Bronchial epithelial cell (primary cell): ENCODE data around the gene GPR135. TPM values are rescaled to one million over a fixed set of nuclear protein-coding genes. Genes with fewer than 3 reads are reported as not detected.

Source experiments
- DNase-seq: peaks from one replicate; pipeline ENCODE4 v3.0.0-alpha.2; 2010; ENCODE audit warnings: low read depth
- FAIRE-seq: peaks from 2 replicates; lab custom pipeline; 2011; peaks lifted over from hg19 to GRCh38; lab: Jason Lieb, UNC
- H3K27me3 ChIP-seq: 2 replicates; pipeline ENCODE4 v1.5.1; 2011; ENCODE audit warnings: low read length; ENCODE audit not compliant: control insufficient read depth, insufficient read depth
- H3K36me3 ChIP-seq: 2 replicates; pipeline ENCODE4 v1.5.1; 2011; ENCODE audit warnings: low read length; ENCODE audit not compliant: control insufficient read depth, insufficient read depth
- H3K4me3 ChIP-seq: 2 replicates; pipeline ENCODE4 v1.5.1; 2011; ENCODE audit warnings: mild to moderate bottlenecking, low read depth, low read length, control low read depth
- total RNA-seq: library from RNA; depleted of rRNA; stranded (reverse); fragments of >200 nt; gene quantifications from 2 replicates; pipeline ENCODE4 v1.2.1, GENCODE V29; 2014
- TF ChIP-seq, protein P1 (sequence below): IDR thresholded peaks from 2 replicates; pipeline ENCODE4 v1.5.1; 2011; ENCODE audit warnings: mild to moderate bottlenecking, moderate library complexity, low read length, control low read depth, inconsistent platforms; ENCODE audit not compliant: insufficient read depth, severe bottlenecking

GPR135 gene
- total RNA-seq, 1 donor from 2014 or later: 0.26 TPM

- FAIRE-seq (no peak), DNase-seq (no peak)
- H3K27me3 ChIP-seq: no peaks in the 10 kb centered on the region
- TF ChIP-seq, protein P1, sequence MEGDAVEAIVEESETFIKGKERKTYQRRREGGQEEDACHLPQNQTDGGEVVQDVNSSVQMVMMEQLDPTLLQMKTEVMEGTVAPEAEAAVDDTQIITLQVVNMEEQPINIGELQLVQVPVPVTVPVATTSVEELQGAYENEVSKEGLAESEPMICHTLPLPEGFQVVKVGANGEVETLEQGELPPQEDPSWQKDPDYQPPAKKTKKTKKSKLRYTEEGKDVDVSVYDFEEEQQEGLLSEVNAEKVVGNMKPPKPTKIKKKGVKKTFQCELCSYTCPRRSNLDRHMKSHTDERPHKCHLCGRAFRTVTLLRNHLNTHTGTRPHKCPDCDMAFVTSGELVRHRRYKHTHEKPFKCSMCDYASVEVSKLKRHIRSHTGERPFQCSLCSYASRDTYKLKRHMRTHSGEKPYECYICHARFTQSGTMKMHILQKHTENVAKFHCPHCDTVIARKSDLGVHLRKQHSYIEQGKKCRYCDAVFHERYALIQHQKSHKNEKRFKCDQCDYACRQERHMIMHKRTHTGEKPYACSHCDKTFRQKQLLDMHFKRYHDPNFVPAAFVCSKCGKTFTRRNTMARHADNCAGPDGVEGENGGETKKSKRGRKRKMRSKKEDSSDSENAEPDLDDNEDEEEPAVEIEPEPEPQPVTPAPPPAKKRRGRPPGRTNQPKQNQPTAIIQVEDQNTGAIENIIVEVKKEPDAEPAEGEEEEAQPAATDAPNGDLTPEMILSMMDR: no peak
- H3K36me3 ChIP-seq: peaks cover 1% of the 10 kb centered on the region
- H3K4me3 ChIP-seq: peak overlapping the region; percentile 45
Measured at GRCh38 chr14:59463787-59464485, 1.2 kb downstream of the GPR135 start.

DNA sequence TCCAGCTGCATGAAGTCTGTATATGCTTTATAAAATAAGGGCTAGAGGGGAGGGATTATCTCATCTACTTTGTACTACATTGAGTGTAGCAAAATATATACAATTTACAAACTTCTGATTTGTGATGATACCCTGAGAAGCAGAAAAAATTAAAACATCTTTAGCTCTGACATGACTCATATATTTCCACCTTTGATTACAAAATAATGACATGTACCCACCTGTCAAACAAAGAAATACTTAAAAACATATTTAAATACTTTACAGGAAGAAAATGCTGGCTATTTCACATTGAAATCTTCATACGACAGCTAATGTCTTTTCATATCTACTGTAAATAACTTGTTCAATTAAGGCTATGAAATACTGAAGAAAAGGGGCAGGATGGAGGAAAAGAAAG, 3.3 kb downstream of the GPR135 start:
- no peak overlapping the region for H3K4me3 ChIP-seq
- DNase-seq: peak; percentile 70
- H3K27me3 ChIP-seq: no peaks in the 10 kb centered on the region
- H3K36me3 ChIP-seq: peaks cover 3% of the 10 kb centered on the region
- TF ChIP-seq, protein P1: no peak
- no peak for FAIRE-seq

DNA sequence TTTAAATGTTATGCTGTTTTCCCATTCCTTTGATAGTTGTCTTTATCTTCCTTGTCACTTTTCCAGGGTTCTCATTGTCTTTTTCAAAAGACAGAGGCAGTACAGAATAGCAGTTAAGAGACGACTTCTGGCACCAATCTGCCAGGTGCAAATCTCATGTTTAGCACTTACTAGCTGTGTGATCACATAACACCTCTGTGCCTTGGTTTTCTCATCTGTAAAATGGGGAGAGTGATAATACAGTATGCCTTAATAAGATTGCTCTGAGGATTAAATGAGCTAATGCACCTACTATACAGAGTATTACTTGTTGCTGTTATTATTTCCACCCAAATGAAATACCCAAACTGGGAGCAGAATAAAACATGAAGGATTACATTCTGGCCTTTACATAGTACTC, 4.8 kb downstream of the GPR135 start:
- DNase-seq: no peak

GRCh38 chr14:59458486-59458885, 6.7 kb downstream of the GPR135 start:
- TF ChIP-seq, protein P1: no peak
- H3K36me3 ChIP-seq: peaks cover 3% of the 10 kb centered on the region
- FAIRE-seq: no peak

More for the DNA sequence above, 4.8 kb downstream of the GPR135 start:
- H3K27me3 ChIP-seq: no peaks in the 10 kb centered on the region
- TF ChIP-seq, protein P1: no peak
- no peak for FAIRE-seq
- H3K4me3 ChIP-seq: no peak overlapping the region
- H3K36me3 ChIP-seq: peaks cover 3% of the 10 kb centered on the region

GRCh38 chr14:59455411-59455810, 9.8 kb downstream of the GPR135 start:
- H3K27me3 ChIP-seq: no peaks in the 10 kb centered on the region
- H3K36me3 ChIP-seq: peaks cover 3% of the 10 kb centered on the region
- DNase-seq (no peak), FAIRE-seq (no peak)
- TF ChIP-seq, protein P1: no peak
- H3K4me3 ChIP-seq: no peak overlapping the region

More at GRCh38 chr14:59458486-59458885, 6.7 kb downstream of the GPR135 start:
- DNase-seq: no peak
- Histone ChIP-seq H3K4me3 (no peak overlapping the region), H3K27me3 (no peaks in the 10 kb centered on the region)
